Stromal cell of bone marrow (primary cell): ENCODE measurements around the gene AP1AR.

ENCODE experiments used
- DNase-seq: peaks from one replicate; pipeline ENCODE4 v3.0.0-alpha.2; 2012; ENCODE audit warnings: low read depth

AP1AR gene

GRCh38 chr4:112312610-112313239 is 81.1 kb downstream of the AP1AR start:
- no peak for DNase-seq

DNA sequence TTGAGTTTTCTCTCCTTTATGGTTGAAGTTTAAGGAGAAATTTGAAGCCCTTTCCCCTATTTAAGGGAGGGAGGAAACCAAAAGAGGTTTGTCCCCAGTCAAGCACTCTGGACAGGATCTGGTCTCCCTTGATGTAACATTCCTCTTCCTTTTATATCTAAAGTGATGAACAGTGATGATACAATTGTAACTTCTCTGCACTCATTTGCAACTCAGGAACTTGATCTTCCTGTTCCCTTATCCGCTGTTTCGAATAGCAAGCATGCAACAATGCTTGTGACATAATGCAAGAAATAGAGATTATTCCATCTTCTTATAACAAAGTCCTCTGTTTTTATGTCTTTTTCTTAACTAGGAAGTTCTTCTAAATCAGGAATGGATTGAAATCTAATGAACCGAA is 83.9 kb downstream of the AP1AR start:
- no peak for DNase-seq

GRCh38 chr4:112316360-112316759 is 84.8 kb downstream of the AP1AR start:
- no peak for DNase-seq

DNA sequence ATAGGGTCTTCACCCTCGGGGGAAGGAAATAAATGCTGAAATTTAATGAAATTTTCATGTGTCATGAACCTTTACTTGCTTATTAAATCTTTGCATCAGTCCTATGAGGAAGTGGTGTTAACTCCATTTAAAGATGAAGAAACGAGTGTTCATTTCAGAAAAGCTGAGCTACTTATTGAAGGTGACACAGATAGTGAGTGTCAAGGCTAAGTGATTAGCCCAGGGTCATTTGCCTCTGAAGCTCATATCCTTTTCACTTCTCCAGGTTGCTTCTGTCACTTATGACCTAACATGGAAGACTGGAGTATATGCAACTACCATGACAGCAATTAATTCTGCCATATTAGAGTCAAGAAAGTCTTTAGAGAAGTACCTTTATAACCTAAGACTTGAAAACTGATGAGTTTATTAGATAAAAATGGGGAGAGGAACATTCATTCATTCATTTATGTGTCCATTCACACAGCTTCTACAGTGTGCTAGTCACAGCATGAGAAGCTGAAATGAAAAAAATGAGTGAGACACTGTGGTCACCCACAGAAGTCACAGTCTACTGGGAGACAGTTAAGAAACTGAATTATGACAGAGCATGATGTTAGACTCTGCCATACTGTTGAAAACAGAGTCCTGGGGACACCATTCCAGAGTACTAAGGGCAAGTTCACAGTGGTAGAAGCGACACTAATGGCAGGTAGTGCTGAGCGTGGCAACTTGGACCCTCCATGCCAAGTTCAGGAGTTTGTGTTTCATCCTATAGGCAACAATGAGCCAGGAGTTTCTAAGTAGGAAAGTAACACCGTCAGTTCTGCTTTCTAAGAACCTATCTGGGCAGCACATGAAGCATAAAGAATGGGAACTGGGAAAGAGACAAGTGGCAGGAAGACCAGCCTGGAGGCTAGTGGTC is 86.9 kb downstream of the AP1AR start:
- no peak for DNase-seq
